Measurements from ENCODE around the gene HSF5. TPM values are rescaled to one million over a fixed set of nuclear protein-coding genes. Genes with fewer than 3 reads are reported as not detected.

HSF5 gene
- total and polyA plus RNA-seq, 2 donors (not counting 3 experiments of a cell fraction or from before 2014, with no cell fraction given) = 0.03 TPM; not detected in 1

DNA sequence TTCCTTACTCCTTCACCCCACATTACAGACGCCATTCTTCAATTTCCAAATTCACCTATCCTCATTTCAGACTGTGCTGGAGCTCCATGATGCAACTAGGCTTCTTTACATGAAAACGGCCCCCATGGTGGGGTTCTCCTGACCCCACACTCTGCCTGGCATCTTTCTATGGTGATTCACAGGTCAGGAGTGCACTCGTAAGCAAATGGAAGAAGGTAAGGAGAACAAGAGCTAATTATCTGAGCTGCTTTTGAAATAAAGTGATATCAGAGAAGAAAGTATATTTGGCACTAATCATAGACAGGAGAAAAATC is 108.7 kb downstream of the HSF5 start:
- Histone ChIP-seq H3K9me3 (replicated peaks; ENCODE audit: control insufficient read depth, insufficient read depth, low read length) (no peaks in the 10 kb centered on the region), H4K20me1 (replicated peaks; ENCODE audit: control insufficient read depth, extremely low read depth, insufficient read depth, low read length) (no peaks in the 10 kb centered on the region), H3K4me2 (ENCODE audit: insufficient read depth, low read length) (no peak overlapping the region), H3K4me3 (replicated peaks in 1 of 3; ENCODE audit: insufficient read depth in 1 of 3, low read depth in 1 of 3, low read length in 3 of 3) (no peak overlapping the region), H3K4me1 (ENCODE audit: control insufficient read depth, extremely low read depth, insufficient read depth, low read length) (no peaks in the 10 kb centered on the region), H3K27me3 (ENCODE audit: control insufficient read depth in 2 of 2, insufficient read depth in 2 of 2, low read length in 2 of 2) (peaks cover 9 to 12% of the 10 kb centered on the region in 2 experiments), H2AFZ (ENCODE audit: low read depth, low read length) (no peak overlapping the region), H3K27ac (ENCODE audit: insufficient read depth, low read depth, low read length) (no peak overlapping the region), H3K36me3 (ENCODE audit: control insufficient read depth in 2 of 2, extremely low read depth in 1 of 2, insufficient read depth in 2 of 2, low read length in 2 of 2) (no peaks in the 10 kb centered on the region), H3K9me1 (replicated peaks; ENCODE audit: control insufficient read depth, extremely low read depth, insufficient read depth, low read length) (no peaks in the 10 kb centered on the region), H3K79me2 (ENCODE audit: control insufficient read depth, insufficient read depth, low read length) (no peaks in the 10 kb centered on the region), H3K9ac (replicated peaks; ENCODE audit: extremely low read depth, insufficient read depth, low read length) (no peak overlapping the region)
- CTCF ChIA-PET = interaction anchor here (1.3 to 2.0 kb wide), 3 partner anchors 10 to 129 kb away, joined by 3 to 4 read pairs (median 4); no protein-coding TSS in a partner anchor
- BruUV-seq (replicated peaks) = no TSS peak
- dilution Hi-C loops (cut with MboI; ENCODE audit: extremely low pct_ligation_motif_present, low sequenced_read_pairs) (no loop called here), intact Hi-C loops (cut with micrococcal nuclease) (no loop called here)
- TF ChIP-seq CTCF (IDR thresholded peaks at IDR 0.05; ENCODE audit: extremely low read depth in 1 of 2, insufficient read depth in 1 of 2, low read depth in 1 of 2, low read length in 2 of 2) = no peak
- TF ChIP-seq MAX (IDR thresholded peaks at IDR 0.05; ENCODE audit: insufficient read depth, insufficient read length) = no peak
- no peak for TF ChIP-seq FOS (IDR thresholded peaks at IDR 0.05; ENCODE audit: borderline replicate concordance, insufficient read depth, low read length)
- TF ChIP-seq GATA2 (IDR thresholded peaks at IDR 0.05; ENCODE audit: insufficient read depth, insufficient read length, low read depth, low read length) = no peak
- no peak for TF ChIP-seq JUN (IDR thresholded peaks at IDR 0.05; ENCODE audit: borderline replicate concordance, insufficient read depth, insufficient read length, low read depth)
- TF ChIP-seq POLR2AphosphoS5 (IDR thresholded peaks at IDR 0.05; ENCODE audit: insufficient read depth, low read depth, low read length) = no peak
- no peak for TF ChIP-seq EZH2 (IDR thresholded peaks at IDR 0.05; ENCODE audit: borderline replicate concordance, low read depth, low read length, severe bottlenecking)
- no peak for TF ChIP-seq MYC (IDR thresholded peaks at IDR 0.05; ENCODE audit: low read depth, low read length)
- no peak for TF ChIP-seq POLR2A (IDR thresholded peaks at IDR 0.05; ENCODE audit: low read depth, low read length)
- POLR2A ChIA-PET = no interaction called here
- FAIRE-seq (no peak), DNase-seq (ENCODE audit: low read depth, low spot score) (no peak)
